ENCODE measurements around the gene ATP9A. TPM values are rescaled to one million over a fixed set of nuclear protein-coding genes. Genes with fewer than 3 reads are reported as not detected.
"Not testable (repeated sequence)": the region's sequence is repeated elsewhere in the genome, so short reads cannot be mapped to it uniquely, and the experiment has no call there.

The ATP9A gene
- total RNA-seq, 1 donor from 2014 or later = 22.1 TPM

DNA sequence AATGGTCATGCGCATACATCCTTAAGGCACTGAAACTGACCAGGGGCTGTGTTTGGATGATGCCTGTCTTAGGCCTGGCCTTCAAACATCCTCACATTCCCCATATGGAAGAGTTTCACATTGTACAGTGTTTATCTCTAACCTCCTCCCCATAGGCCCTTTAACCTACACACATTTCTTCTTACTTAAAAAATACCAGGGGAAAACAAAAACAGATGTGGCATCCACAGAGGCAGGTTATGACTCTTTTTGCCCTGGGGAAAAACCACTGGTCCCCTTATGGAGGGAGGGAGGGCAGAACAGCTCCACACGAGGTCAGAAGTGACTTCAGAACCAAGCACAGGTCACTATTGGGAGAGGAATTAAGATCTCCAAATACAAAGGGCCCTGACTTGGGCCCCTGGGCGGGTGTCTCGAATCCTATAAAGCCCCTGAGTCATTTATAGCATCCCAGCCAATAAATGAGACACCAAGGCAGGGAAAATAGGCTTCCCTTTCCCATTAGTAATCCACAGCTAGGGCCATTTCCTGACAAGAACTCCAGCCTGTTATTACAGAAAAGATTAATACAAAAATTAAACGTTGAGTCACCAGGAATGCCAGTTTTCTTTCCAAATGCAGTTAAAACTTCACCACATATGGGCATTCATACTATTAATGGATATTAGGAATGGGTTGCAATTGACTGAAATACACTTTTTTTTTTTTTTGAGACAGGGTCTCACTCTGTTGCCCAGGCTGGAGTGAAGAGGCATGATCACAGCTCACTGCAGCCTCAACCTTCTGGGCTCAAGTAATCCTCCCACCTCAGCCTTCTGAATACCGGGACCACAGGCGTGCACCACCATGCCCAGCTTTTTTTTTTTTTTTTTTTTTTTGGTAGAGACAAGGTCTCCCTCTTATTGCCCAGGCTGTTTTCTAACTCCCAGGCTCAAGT lies 107.2 kb downstream of the ATP9A start:
- H3K4me3 Mint-ChIP-seq (ENCODE audit: low read depth) = no peak overlapping the region
- H3K4me1 Mint-ChIP-seq (ENCODE audit: low read depth) = peaks cover 23% of the 10 kb centered on the region
- intact Hi-C loops (cut with micrococcal nuclease) = loop anchor here (1.0 to 5.0 kb wide), 3 partner anchors 22 to 54 kb away; no protein-coding TSS in a partner anchor
- no peaks in the 10 kb centered on the region for H3K36me3 Mint-ChIP-seq (ENCODE audit: low read depth)
- no peaks in the 10 kb centered on the region for H3K9me3 Mint-ChIP-seq
- peak overlapping the region; percentile 20 for H3K27ac Mint-ChIP-seq
- H3K27me3 Mint-ChIP-seq (ENCODE audit: low read depth) = peaks cover 4% of the 10 kb centered on the region
- no peak for DNase-seq (ENCODE audit: low spot score)

- no peak overlapping the region for H3K27ac Mint-ChIP-seq
- H3K9me3 Mint-ChIP-seq = no peaks in the 10 kb centered on the region
- H3K4me1 Mint-ChIP-seq (ENCODE audit: low read depth) = peaks cover 24% of the 10 kb centered on the region
Observed at GRCh38 chr20:51659491-51660050, 108.6 kb downstream of the ATP9A start.

GRCh38 chr20:51656726-51657260 lies 111.4 kb downstream of the ATP9A start:
- H3K4me1 Mint-ChIP-seq (ENCODE audit: low read depth) = peaks cover 20% of the 10 kb centered on the region
- H3K36me3 Mint-ChIP-seq (ENCODE audit: low read depth) = no peaks in the 10 kb centered on the region
- no peaks in the 10 kb centered on the region for H3K9me3 Mint-ChIP-seq
- H3K27ac Mint-ChIP-seq = no peak overlapping the region
- H3K4me3 Mint-ChIP-seq (ENCODE audit: low read depth) = no peak overlapping the region
- intact Hi-C loops (cut with micrococcal nuclease) = no loop called here
- peaks cover 12% of the 10 kb centered on the region for H3K27me3 Mint-ChIP-seq (ENCODE audit: low read depth)
- no peak for DNase-seq (ENCODE audit: low spot score)

More at GRCh38 chr20:51659491-51660050, 108.6 kb downstream of the ATP9A start:
- DNase-seq (ENCODE audit: low spot score) = no peak
- intact Hi-C loops (cut with micrococcal nuclease) = loop anchor here (2.0 to 5.0 kb wide), 2 partner anchors 21 to 38 kb away; no protein-coding TSS in a partner anchor
- H3K36me3 Mint-ChIP-seq (ENCODE audit: low read depth) = no peaks in the 10 kb centered on the region
- no peak overlapping the region for H3K4me3 Mint-ChIP-seq (ENCODE audit: low read depth)
- peaks cover 11% of the 10 kb centered on the region for H3K27me3 Mint-ChIP-seq (ENCODE audit: low read depth)

- H3K9me3 Mint-ChIP-seq; DNase-seq (ENCODE audit: low spot score); H3K4me3 Mint-ChIP-seq (ENCODE audit: low read depth); H3K36me3 Mint-ChIP-seq (ENCODE audit: low read depth); intact Hi-C loops (cut with micrococcal nuclease); H3K27ac Mint-ChIP-seq: not testable (repeated sequence)
- Mint-ChIP-seq H3K27me3 (ENCODE audit: low read depth) (peaks cover 12% of the 10 kb centered on the region), H3K4me1 (ENCODE audit: low read depth) (peaks cover 15% of the 10 kb centered on the region)
Observed at GRCh38 chr20:51656089-51656488, 112.1 kb downstream of the ATP9A start.

DNA sequence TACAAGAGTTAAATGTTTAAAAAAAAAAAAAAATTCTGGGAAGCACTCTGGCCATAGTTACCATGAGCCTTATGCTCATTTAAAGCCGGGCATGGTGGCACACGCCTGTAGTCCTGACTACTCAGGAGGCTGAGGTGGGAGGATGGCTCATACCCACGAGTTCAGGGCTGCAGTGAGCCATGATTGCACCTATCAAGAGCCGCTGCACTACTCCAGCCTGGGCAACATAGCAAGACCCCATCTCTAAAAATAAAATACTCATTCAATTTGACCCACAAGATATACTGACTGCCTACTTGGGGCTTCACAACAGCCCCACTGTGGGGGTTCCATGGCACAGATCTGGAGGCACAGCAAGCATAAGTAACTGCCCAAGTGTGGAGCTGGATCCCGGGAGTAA lies 113.7 kb downstream of the ATP9A start:
- Mint-ChIP-seq H3K4me1 (ENCODE audit: low read depth) (peaks cover 3% of the 10 kb centered on the region), H3K4me3 (ENCODE audit: low read depth) (no peak overlapping the region), H3K9me3 (no peaks in the 10 kb centered on the region), H3K27me3 (ENCODE audit: low read depth) (peaks cover 10% of the 10 kb centered on the region), H3K27ac (no peak overlapping the region), H3K36me3 (ENCODE audit: low read depth) (no peaks in the 10 kb centered on the region)
- DNase-seq (ENCODE audit: low spot score) = no peak
- intact Hi-C loops (cut with micrococcal nuclease) = no loop called here

DNA sequence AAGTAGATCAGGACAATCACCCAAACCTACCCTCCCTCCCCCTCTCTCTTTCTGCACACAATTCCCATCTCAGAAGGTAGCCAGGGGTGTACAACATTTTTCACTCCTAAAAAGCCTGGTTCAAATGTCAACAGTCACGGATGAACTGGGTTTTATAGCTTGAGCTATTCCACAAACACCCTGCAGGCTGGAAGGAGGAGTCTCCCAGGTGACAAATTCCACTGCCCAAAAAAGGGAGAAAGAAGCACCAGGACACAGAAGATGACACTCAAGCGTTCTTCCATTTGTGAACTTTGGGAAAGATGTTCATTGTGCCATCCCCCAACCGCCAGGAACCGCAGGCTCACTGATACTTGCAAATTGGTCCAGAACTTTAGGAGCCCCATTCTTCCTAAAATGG lies 114.1 kb downstream of the ATP9A start:
- H3K27me3 Mint-ChIP-seq (ENCODE audit: low read depth) = peaks cover 10% of the 10 kb centered on the region
- H3K4me1 Mint-ChIP-seq (ENCODE audit: low read depth) = peaks cover 3% of the 10 kb centered on the region
- no peak overlapping the region for H3K27ac Mint-ChIP-seq
- no peak overlapping the region for H3K4me3 Mint-ChIP-seq (ENCODE audit: low read depth)
- no peaks in the 10 kb centered on the region for H3K36me3 Mint-ChIP-seq (ENCODE audit: low read depth)
- no peak for DNase-seq (ENCODE audit: low spot score)
- intact Hi-C loops (cut with micrococcal nuclease) = no loop called here
- H3K9me3 Mint-ChIP-seq = no peaks in the 10 kb centered on the region

DNA sequence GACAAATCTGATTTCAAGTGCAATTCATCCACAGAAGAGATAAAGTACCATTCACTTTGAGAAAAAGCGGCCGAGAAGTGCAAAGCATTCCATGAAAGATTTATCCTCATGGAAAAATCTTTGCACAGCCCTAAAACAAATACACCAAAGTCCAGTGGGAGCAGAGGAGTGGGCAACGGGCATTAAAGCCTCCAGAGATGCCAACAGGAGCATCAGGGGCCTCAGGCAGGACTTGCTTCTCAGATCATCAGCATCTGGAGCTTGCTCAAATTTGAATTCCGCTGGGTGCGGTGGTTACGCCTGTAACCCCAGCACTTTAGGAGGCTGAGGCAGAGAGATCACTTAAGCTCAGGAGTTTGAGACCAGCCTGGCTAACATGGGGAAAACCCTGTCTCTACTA lies 115.0 kb downstream of the ATP9A start:
- intact Hi-C loops (cut with micrococcal nuclease) = no loop called here
- H3K27me3 Mint-ChIP-seq (ENCODE audit: low read depth) = peaks cover 8% of the 10 kb centered on the region
- no peak for DNase-seq (ENCODE audit: low spot score)
- no peak overlapping the region for H3K4me3 Mint-ChIP-seq (ENCODE audit: low read depth)
- no peaks in the 10 kb centered on the region for H3K36me3 Mint-ChIP-seq (ENCODE audit: low read depth)
- H3K9me3 Mint-ChIP-seq = no peaks in the 10 kb centered on the region
- H3K27ac Mint-ChIP-seq = no peak overlapping the region
- peaks cover 3% of the 10 kb centered on the region for H3K4me1 Mint-ChIP-seq (ENCODE audit: low read depth)

- H3K4me1 Mint-ChIP-seq (ENCODE audit: low read depth) = peaks cover 3% of the 10 kb centered on the region
- peaks cover 11% of the 10 kb centered on the region for H3K27me3 Mint-ChIP-seq (ENCODE audit: low read depth)
- H3K9me3 Mint-ChIP-seq = no peaks in the 10 kb centered on the region
- intact Hi-C loops (cut with micrococcal nuclease) = no loop called here
- H3K4me3 Mint-ChIP-seq (ENCODE audit: low read depth) = no peak overlapping the region
- no peaks in the 10 kb centered on the region for H3K36me3 Mint-ChIP-seq (ENCODE audit: low read depth)
- H3K27ac Mint-ChIP-seq = no peak overlapping the region
- no peak for DNase-seq (ENCODE audit: low spot score)
Observed at GRCh38 chr20:51651921-51652549, 116.2 kb downstream of the ATP9A start.

DNA sequence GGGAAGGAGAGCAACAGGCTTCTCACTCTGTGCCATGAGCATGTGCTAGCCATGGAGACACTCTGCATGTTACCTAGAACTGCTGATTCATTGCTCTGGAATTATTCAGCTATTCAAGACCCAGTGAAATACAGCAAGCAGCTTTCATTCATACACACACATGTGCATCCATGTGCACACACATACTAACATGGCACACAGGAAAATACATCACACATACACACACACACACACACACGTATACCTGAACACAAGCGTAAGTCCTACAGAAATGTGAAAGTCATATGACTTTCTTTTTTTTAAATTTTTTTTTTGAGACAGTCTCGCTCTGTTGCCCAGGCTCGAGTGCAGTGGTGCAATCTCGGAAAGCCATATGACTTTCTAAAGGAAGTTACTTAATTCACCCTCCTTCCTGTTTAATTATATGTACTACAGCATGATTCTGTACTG lies 117.5 kb downstream of the ATP9A start:
- H3K36me3 Mint-ChIP-seq (ENCODE audit: low read depth) = no peaks in the 10 kb centered on the region
- no peak overlapping the region for H3K4me3 Mint-ChIP-seq (ENCODE audit: low read depth)
- H3K27ac Mint-ChIP-seq = no peak overlapping the region
- H3K9me3 Mint-ChIP-seq = no peaks in the 10 kb centered on the region
- no peak for DNase-seq (ENCODE audit: low spot score)
- H3K27me3 Mint-ChIP-seq (ENCODE audit: low read depth) = peaks cover 11% of the 10 kb centered on the region
- peaks cover 3% of the 10 kb centered on the region for H3K4me1 Mint-ChIP-seq (ENCODE audit: low read depth)
- intact Hi-C loops (cut with micrococcal nuclease) = no loop called here

GRCh38 chr20:51648571-51648947 lies 119.6 kb downstream of the ATP9A start:
- Mint-ChIP-seq H3K4me1 (ENCODE audit: low read depth) (no peaks in the 10 kb centered on the region), H3K4me3 (ENCODE audit: low read depth) (no peak overlapping the region), H3K27ac (no peak overlapping the region), H3K36me3 (ENCODE audit: low read depth) (no peaks in the 10 kb centered on the region), H3K9me3 (no peaks in the 10 kb centered on the region), H3K27me3 (ENCODE audit: low read depth) (peaks cover 3% of the 10 kb centered on the region)
- no peak for DNase-seq (ENCODE audit: low spot score)
- intact Hi-C loops (cut with micrococcal nuclease) = no loop called here

GRCh38 chr20:51647674-51648570 lies 120.3 kb downstream of the ATP9A start:
- H3K27me3 Mint-ChIP-seq (ENCODE audit: low read depth) = peaks cover 3% of the 10 kb centered on the region
- no peaks in the 10 kb centered on the region for H3K9me3 Mint-ChIP-seq
- intact Hi-C loops (cut with micrococcal nuclease) = no loop called here
- H3K4me1 Mint-ChIP-seq (ENCODE audit: low read depth) = no peaks in the 10 kb centered on the region
- no peaks in the 10 kb centered on the region for H3K36me3 Mint-ChIP-seq (ENCODE audit: low read depth)
- H3K27ac Mint-ChIP-seq = no peak overlapping the region
- DNase-seq (ENCODE audit: low spot score) = no peak
- H3K4me3 Mint-ChIP-seq (ENCODE audit: low read depth) = no peak overlapping the region

DNA sequence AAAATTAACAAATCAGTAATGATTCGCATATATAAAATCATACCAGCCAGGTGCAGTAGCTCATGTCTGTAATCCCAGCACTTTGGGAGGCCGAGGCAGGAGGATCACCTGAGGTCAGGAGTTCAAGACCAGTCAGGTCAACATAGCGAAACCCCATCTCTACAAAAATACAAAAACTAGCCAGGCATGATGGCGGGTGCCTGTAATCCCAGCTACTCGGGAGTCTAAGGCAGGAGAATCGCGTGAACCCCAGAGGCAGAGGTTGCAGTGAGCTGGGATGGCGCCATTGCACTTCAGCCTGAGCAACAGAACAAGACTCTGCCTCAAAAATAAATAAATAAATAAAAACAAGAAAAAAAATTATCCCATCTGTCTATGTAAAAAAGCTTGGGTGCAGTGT lies 124.4 kb downstream of the ATP9A start:
- DNase-seq (ENCODE audit: low spot score); H3K27ac Mint-ChIP-seq; H3K4me3 Mint-ChIP-seq (ENCODE audit: low read depth); intact Hi-C loops (cut with micrococcal nuclease); H3K27me3 Mint-ChIP-seq (ENCODE audit: low read depth); H3K36me3 Mint-ChIP-seq (ENCODE audit: low read depth); H3K4me1 Mint-ChIP-seq (ENCODE audit: low read depth); H3K9me3 Mint-ChIP-seq: not testable (repeated sequence)
